H1 (cell line): ENCODE data around the gene INF2. TPM values are rescaled to one million over a fixed set of nuclear protein-coding genes. Genes with fewer than 3 reads are reported as not detected.
A peak's percentile ranks its signal among the peaks of the same experiment; 100 is the strongest.
"Not testable (repeated sequence)": the region's sequence is repeated elsewhere in the genome, so short reads cannot be mapped to it uniquely, and the experiment has no call there.

ENCODE experiments used
- CTCF ChIA-PET: fragments of 300-600 bp; sonication (Branson Sonifier 250); formaldehyde crosslinking; loops from one replicate; lab custom pipeline; 2021; ENCODE audit not compliant: partially characterized antibody; lab: Charles Lee
- POLR2A ChIA-PET: fragments of 300-600 bp; sonication (Branson Sonifier 250); formaldehyde crosslinking; loops from one replicate; lab custom pipeline; 2021; ENCODE audit warnings: inconsistent platforms; ENCODE audit not compliant: partially characterized antibody; lab: Charles Lee
- DNase-seq, 2 experiments: peaks; one replicate each; pipeline versions ENCODE4 v3.0.0 to v3.0.0-alpha.2; 2010 to 2022; ENCODE audit warnings: low spot score in 2 of 2, low read depth in 1 of 2, mixed read lengths in 1 of 2
- FAIRE-seq: peaks from 2 replicates; lab custom pipeline; 2011; peaks lifted over from hg19 to GRCh38; lab: Jason Lieb, UNC
- H2AFZ ChIP-seq: 2 replicates; pipeline ENCODE4 v1.8.1; 2012; ENCODE audit warnings: low read length, inconsistent platforms
- H2AK5ac ChIP-seq: 2 replicates; pipeline ENCODE4 v1.6.1; 2013; ENCODE audit warnings: low read depth, low read length
- H2BK120ac ChIP-seq: replicated peaks from 2 replicates; pipeline ENCODE3; 2013; ENCODE audit warnings: low read depth, low read length, inconsistent platforms
- H2BK12ac ChIP-seq: 2 replicates; pipeline ENCODE4 v1.6.1; 2013; ENCODE audit warnings: low read depth, low read length
- H2BK15ac ChIP-seq: 2 replicates; pipeline ENCODE4 v1.6.1; 2013; ENCODE audit warnings: low read length
- H2BK20ac ChIP-seq: 2 replicates; pipeline ENCODE4 v1.6.1; 2013; ENCODE audit warnings: low read length
- H2BK5ac ChIP-seq: 2 replicates; pipeline ENCODE4 v1.6.1; 2013; ENCODE audit warnings: low read depth, low read length
- H3K14ac ChIP-seq: 2 replicates; pipeline ENCODE4 v1.6.1; 2013; ENCODE audit warnings: inconsistent platforms; ENCODE audit not compliant: insufficient read length
- H3K18ac ChIP-seq: 2 replicates; pipeline ENCODE4 v1.6.1; 2013; ENCODE audit warnings: low read length; ENCODE audit errors: extremely low read depth
- H3K23ac ChIP-seq: 2 replicates; pipeline ENCODE4 v1.6.1; 2013; ENCODE audit warnings: inconsistent platforms; ENCODE audit not compliant: insufficient read length
- H3K23me2 ChIP-seq: 2 replicates; pipeline ENCODE4 v1.6.1; 2013; ENCODE audit warnings: low read depth, low read length
- H3K27ac ChIP-seq: 2 replicates; pipeline ENCODE4 v1.6.1; 2011; ENCODE audit warnings: low read depth, low read length, inconsistent platforms
- H3K27me3 ChIP-seq, 4 experiments: replicated peaks in 1 of 4; 1 replicate in 1 of 4; 2 replicates in 3 of 4; pipeline versions ENCODE4 v1.6.1 to v1.8.1; 2011 to 2013; ENCODE audit warnings: low read length in 3 of 4, mild to moderate bottlenecking in 3 of 4, inconsistent platforms in 2 of 4, mixed read lengths in 2 of 4, moderate library complexity in 1 of 4; ENCODE audit not compliant: control insufficient read depth in 3 of 4, insufficient read depth in 3 of 4; ENCODE audit errors: extremely low read depth in 1 of 4
- H3K36me3 ChIP-seq, 4 experiments: 2 replicates each; pipeline versions ENCODE4 v1.6.1 to v1.8.1; 2011 to 2013; ENCODE audit warnings: mild to moderate bottlenecking in 4 of 4, low read length in 3 of 4, moderate library complexity in 2 of 4, control low read depth in 1 of 4, inconsistent platforms in 1 of 4; ENCODE audit not compliant: insufficient read depth in 4 of 4, control insufficient read depth in 2 of 4
- H3K4ac ChIP-seq: replicated peaks from 2 replicates; pipeline ENCODE3; 2013; ENCODE audit warnings: low read length, low read depth, mixed read lengths, inconsistent platforms; ENCODE audit not compliant: insufficient read length
- H3K4me1 ChIP-seq, 4 experiments: replicated peaks in 1 of 4; 1 replicate in 1 of 4; 2 replicates in 3 of 4; pipeline versions ENCODE4 v1.6.1 to v1.8.1; 2011 to 2013; ENCODE audit warnings: low read length in 3 of 4, inconsistent platforms in 2 of 4, mixed read lengths in 1 of 4; ENCODE audit not compliant: insufficient read depth in 4 of 4, control insufficient read depth in 3 of 4
- H3K4me2 ChIP-seq, 2 experiments: 2 replicates each; pipeline versions ENCODE4 v1.6.1 to v1.8.1; 2011 to 2013; ENCODE audit warnings: low read depth in 2 of 2, low read length in 2 of 2, control low read depth in 1 of 2, inconsistent platforms in 1 of 2, mild to moderate bottlenecking in 1 of 2; ENCODE audit not compliant: insufficient read depth in 1 of 2
- H3K4me3 ChIP-seq, 4 experiments: fragments of 200-600, 300-600 bp in 1 of 4; sonication (generic), shearing (Covaris generic), sonication (Bioruptor Twin) in 1 of 4; 2 replicates each; pipeline versions ENCODE4 v1.5.1 to v1.8.1; 2011 to 2016; ENCODE audit warnings: low read length in 4 of 4, low read depth in 3 of 4, control low read depth in 2 of 4, inconsistent platforms in 2 of 4, mild to moderate bottlenecking in 2 of 4, mixed read lengths in 1 of 4, moderate library complexity in 1 of 4; ENCODE audit not compliant: insufficient read depth in 2 of 4; ENCODE audit errors: extremely low read depth in 1 of 4
- H3K56ac ChIP-seq: replicated peaks from 2 replicates; pipeline ENCODE3; 2013; ENCODE audit warnings: low read depth, mild to moderate bottlenecking, mixed read lengths, low read length, inconsistent platforms; ENCODE audit not compliant: insufficient read length
- H3K79me1 ChIP-seq: 2 replicates; pipeline ENCODE4 v1.6.1; 2013; ENCODE audit warnings: low read depth, low read length, control low read depth
- H3K79me2 ChIP-seq, 2 experiments: 2 replicates each; pipeline versions ENCODE4 v1.6.1 to v1.8.1; 2012 to 2013; ENCODE audit warnings: low read length in 2 of 2, mild to moderate bottlenecking in 2 of 2, inconsistent platforms in 1 of 2; ENCODE audit not compliant: insufficient read depth in 2 of 2, control insufficient read depth in 1 of 2
- H3K9ac ChIP-seq, 4 experiments: replicated peaks in 1 of 4; 1 replicate in 1 of 4; 2 replicates in 3 of 4; pipeline versions ENCODE4 v1.6.1 to v1.8.1; 2011 to 2013; ENCODE audit warnings: low read depth in 3 of 4, low read length in 3 of 4, control low read depth in 2 of 4, mild to moderate bottlenecking in 2 of 4, moderate library complexity in 2 of 4, inconsistent platforms in 1 of 4; ENCODE audit errors: extremely low read depth in 1 of 4
- H3K9me3 ChIP-seq, 2 experiments: 2 replicates each; pipeline versions ENCODE4 v1.6.1 to v1.8.1; 2012 to 2013; ENCODE audit warnings: mild to moderate bottlenecking in 2 of 2, moderate library complexity in 2 of 2, control low read depth in 1 of 2, inconsistent platforms in 1 of 2, low read depth in 1 of 2, low read length in 1 of 2, mixed read lengths in 1 of 2; ENCODE audit not compliant: insufficient read depth in 2 of 2
- H4K20me1 ChIP-seq, 2 experiments: replicated peaks in 1 of 2; 2 replicates each; pipeline versions ENCODE3 to v1.8.1; 2011 to 2013; ENCODE audit warnings: inconsistent platforms in 2 of 2, low read length in 2 of 2, mild to moderate bottlenecking in 1 of 2; ENCODE audit not compliant: insufficient read depth in 2 of 2, control insufficient read depth in 1 of 2
- H4K5ac ChIP-seq: 2 replicates; pipeline ENCODE4 v1.6.1; 2013; ENCODE audit warnings: low read length, low read depth, mixed read lengths, inconsistent platforms; ENCODE audit not compliant: insufficient read length
- H4K8ac ChIP-seq: 2 replicates; pipeline ENCODE4 v1.8.0; 2013; ENCODE audit warnings: mild to moderate bottlenecking, moderate library complexity, low read length, inconsistent platforms; ENCODE audit not compliant: insufficient read depth; ENCODE audit errors: extremely low read depth
- H4K91ac ChIP-seq: replicated peaks from 2 replicates; pipeline ENCODE3; 2013; ENCODE audit warnings: low read length, mixed read lengths, inconsistent platforms; ENCODE audit not compliant: insufficient read length
- EGR1 ChIP-seq: IDR thresholded peaks from 2 replicates; pipeline ENCODE4 v1.6.1; 2011; ENCODE audit warnings: low read depth, low read length, borderline replicate concordance
- FOSL1 ChIP-seq: IDR thresholded peaks from 2 replicates; pipeline ENCODE4 v1.6.1; 2011; ENCODE audit warnings: mild to moderate bottlenecking, low read depth, low read length, moderate library complexity; ENCODE audit not compliant: insufficient read depth
- SUZ12 ChIP-seq: fragments of 200-600 bp; sonication (generic); IDR thresholded peaks from 2 replicates; pipeline ENCODE4 v1.6.1; 2012; ENCODE audit warnings: mild to moderate bottlenecking, inconsistent platforms, low read length, moderate library complexity, mixed read lengths
- TCF12 ChIP-seq: IDR thresholded peaks from 2 replicates; pipeline ENCODE4 v1.6.1; 2011; ENCODE audit warnings: low read depth, mild to moderate bottlenecking, low read length
- ZNF274 ChIP-seq: IDR thresholded peaks from 2 replicates; pipeline ENCODE4 v1.7.0; 2012; ENCODE audit warnings: low read length, borderline replicate concordance; ENCODE audit errors: extremely low read depth
- WGBS, 2 experiments: shearing (Covaris generic) in 1 of 2; methylation state at CpG; one replicate each; pipeline versions ENCODE4 v1.1.6 to v1.1.7; 2013 to 2015; ENCODE audit warnings: low lambda C conversion rate in 2 of 2, mixed read lengths in 2 of 2, inconsistent platforms in 1 of 2, low coverage in 1 of 2, missing lambda C conversion rate in 1 of 2; ENCODE audit not compliant: insufficient replicate concordance in 2 of 2, insufficient coverage in 1 of 2, insufficient read length in 1 of 2; ENCODE audit errors: extremely low coverage in 1 of 2, missing lambda C conversion rate in 1 of 2; 5-methylcytosine and 5-hydroxymethylcytosine counted together
- polyA plus RNA-seq, 7 experiments: library from polyadenylated mRNA; depleted of rRNA in 3 of 7; stranded (reverse) in 5 of 7; unstranded in 2 of 7; fragments of >200 nt in 5 of 7; fragments of 200-250 nt in 2 of 7; gene quantifications; 1 replicate in 5 of 7; 2 replicates in 1 of 7; 4 replicates in 1 of 7; pipeline versions ENCODE4 v1.2.1 to v1.2.3, GENCODE V29; 2011 to 2013; ENCODE audit warnings: missing spikeins in 2 of 7, mixed read lengths in 2 of 7
- total RNA-seq: library from RNA; stranded (reverse); fragmentation: NEBNext Ultra II Directional; extraction: Animal tissue kit (Norgen Biotek cat#: 25700); gene quantifications from 2 replicates; pipeline ENCODE4 v1.2.1, GENCODE V29; 2021

The INF2 gene
- total and polyA plus RNA-seq, 2 of the 8 experiments (the other 6 are each of a cell fraction or from before 2014, with no cell fraction given), result 29.1 to 59.5 TPM

GRCh38 chr14:104661086-104661485 is 28.3 kb upstream of the INF2 start (continued):
- TF ChIP-seq SUZ12 (no peak), FOSL1 (no peak), TCF12 (no peak), ZNF274 (no peak), EGR1 (no peak)
- TF ChIP-seq, all 59 proteins: peak for 0

DNA sequence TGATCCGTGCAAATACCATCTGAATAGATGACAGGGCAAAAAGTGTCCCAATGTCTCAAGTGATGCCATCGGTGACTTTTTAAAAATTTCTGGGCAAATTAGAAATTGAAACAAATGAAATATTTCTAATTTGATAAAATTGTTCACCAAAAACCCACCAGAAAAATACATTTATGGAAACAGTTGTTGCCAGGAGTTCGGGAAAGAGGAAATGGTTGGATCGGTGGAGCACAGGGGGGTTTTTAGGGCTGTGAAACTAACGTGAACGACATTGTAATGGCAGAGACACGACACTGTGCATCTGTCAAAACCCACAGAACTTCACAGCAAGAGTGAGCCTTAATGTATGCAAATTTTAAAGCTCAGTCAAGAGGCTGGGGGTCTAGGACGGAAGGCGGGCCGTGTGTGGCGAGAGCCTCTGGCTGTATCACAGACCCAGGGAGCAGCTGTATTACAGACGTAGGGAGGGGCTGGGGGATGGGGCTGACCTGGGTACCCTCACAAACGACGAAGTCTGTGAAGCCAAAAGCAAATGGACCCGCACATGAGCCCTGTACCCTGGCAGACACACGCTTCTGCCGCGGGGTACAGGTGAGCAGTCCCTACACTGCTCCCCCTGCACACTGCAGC is 27.8 kb upstream of the INF2 start:
- WGBS, 2 experiments, result 85% methylated on average over 18 of the region's 18 CpGs; no CpG with 5 or more reads in 1 of the 2 experiments
- not testable (repeated sequence) for H4K91ac ChIP-seq, H3K4me2 ChIP-seq, DNase-seq, H3K79me1 ChIP-seq, H3K27me3 ChIP-seq, H2BK120ac ChIP-seq, H2BK5ac ChIP-seq, H2BK20ac ChIP-seq, H4K8ac ChIP-seq, H3K9ac ChIP-seq, H2BK15ac ChIP-seq, H4K20me1 ChIP-seq, H3K14ac ChIP-seq, H3K27ac ChIP-seq, H2BK12ac ChIP-seq, H2AK5ac ChIP-seq, H3K4me3 ChIP-seq, H3K9me3 ChIP-seq, H3K23ac ChIP-seq, H3K79me2 ChIP-seq, H3K23me2 ChIP-seq, H3K36me3 ChIP-seq, H4K5ac ChIP-seq, H2AFZ ChIP-seq, H3K56ac ChIP-seq, H3K4ac ChIP-seq, H3K18ac ChIP-seq
- POLR2A ChIA-PET, result interaction anchor here (10.2 kb wide), 1 partner anchor 19 kb away, joined by 94 read pairs; no protein-coding TSS in a partner anchor
- CTCF ChIA-PET, result interaction anchor here (1.3 kb wide), 1 partner anchor 10 kb away, joined by 4 read pairs; no protein-coding TSS in a partner anchor
- FAIRE-seq, result peak; percentile 57
- H3K4me1 ChIP-seq, result peaks cover 0 to 20% (median 11%) of the 10 kb centered on the region in 4 experiments; a peak in 6 of 7 replicates
